Mesodermal cell (in vitro differentiated cells): ENCODE data around the gene UBE2L5.
"Not testable (repeated sequence)": the region's sequence is repeated elsewhere in the genome, so short reads cannot be mapped to it uniquely, and the experiment has no call there.

Experiments used
- H3K27ac ChIP-seq: 2 replicates; pipeline ENCODE4 v1.7.0; 2013; ENCODE audit warnings: mild to moderate bottlenecking, low read depth, low read length, moderate library complexity; ENCODE audit not compliant: severe bottlenecking
- H3K36me3 ChIP-seq: 2 replicates; pipeline ENCODE4 v1.7.1; 2013; ENCODE audit warnings: mild to moderate bottlenecking, low read length, moderate library complexity; ENCODE audit not compliant: control insufficient read depth, insufficient read depth
- H3K4me1 ChIP-seq: one replicate; pipeline ENCODE4 v1.7.1; 2013; ENCODE audit warnings: mild to moderate bottlenecking, low read length; ENCODE audit not compliant: insufficient read depth, control insufficient read depth, poor library complexity, severe bottlenecking
- H3K4me3 ChIP-seq: 2 replicates; pipeline ENCODE4 v1.7.0; 2013; ENCODE audit warnings: low read length, control low read depth, mild to moderate bottlenecking; ENCODE audit not compliant: insufficient read depth, poor library complexity, severe bottlenecking; ENCODE audit errors: extremely low read depth
- H3K9me3 ChIP-seq: 2 replicates; pipeline ENCODE4 v1.7.1; 2013; ENCODE audit warnings: mild to moderate bottlenecking, low read length, moderate library complexity; ENCODE audit not compliant: control insufficient read depth
- WGBS, 2 experiments: methylation state at CpG; one replicate each; pipeline ENCODE4 v1.1.5; 2013; ENCODE audit warnings: missing lambda C conversion rate in 2 of 2; ENCODE audit not compliant: insufficient coverage in 2 of 2; 5-methylcytosine and 5-hydroxymethylcytosine counted together

The UBE2L5 gene

DNA sequence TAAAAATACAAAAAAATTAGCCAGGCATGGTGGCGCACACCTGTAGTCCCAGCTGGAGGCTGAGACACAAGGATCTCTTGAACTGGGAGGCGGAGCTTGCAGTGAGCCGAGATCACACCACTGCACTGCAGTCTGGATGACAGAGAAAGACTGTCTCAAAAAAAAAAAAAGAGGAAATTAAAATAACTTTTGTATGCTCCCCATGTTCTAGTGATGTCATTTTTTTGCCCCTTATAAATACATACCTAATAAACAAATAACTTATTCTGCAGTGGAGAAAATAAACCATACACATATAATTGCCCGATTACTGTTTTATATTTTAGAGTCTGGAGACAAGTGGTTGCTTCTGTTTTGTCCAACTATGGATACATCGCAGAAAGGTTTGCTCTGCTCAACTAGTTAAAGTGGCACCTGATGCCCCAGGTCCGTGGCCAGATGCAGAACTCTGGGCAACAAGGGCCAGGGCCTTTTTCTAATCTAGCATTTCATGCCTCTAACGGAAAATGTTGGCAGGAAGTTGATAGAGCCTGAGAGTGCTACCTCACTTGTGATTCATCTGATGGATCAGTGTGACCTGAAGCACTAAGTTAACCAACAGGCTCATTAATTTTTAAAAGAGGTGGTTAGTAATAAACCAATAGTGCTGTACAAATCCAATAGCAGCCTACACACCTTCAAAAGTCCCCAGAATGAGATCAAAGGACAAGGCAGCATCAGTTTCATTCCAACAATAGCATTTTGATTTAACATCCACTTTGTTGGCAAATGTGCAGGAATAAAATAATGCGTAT is 18.8 kb downstream of the UBE2L5 start:
- no peak overlapping the region for H3K4me3 ChIP-seq
- H3K9me3 ChIP-seq: no peaks in the 10 kb centered on the region
- WGBS, 2 experiments: 36 to 61% methylated on average over 3 to 5 of the region's 8 CpGs
- peaks cover 6% of the 10 kb centered on the region for H3K4me1 ChIP-seq
- no peaks in the 10 kb centered on the region for H3K36me3 ChIP-seq
- no peak overlapping the region for H3K27ac ChIP-seq

DNA sequence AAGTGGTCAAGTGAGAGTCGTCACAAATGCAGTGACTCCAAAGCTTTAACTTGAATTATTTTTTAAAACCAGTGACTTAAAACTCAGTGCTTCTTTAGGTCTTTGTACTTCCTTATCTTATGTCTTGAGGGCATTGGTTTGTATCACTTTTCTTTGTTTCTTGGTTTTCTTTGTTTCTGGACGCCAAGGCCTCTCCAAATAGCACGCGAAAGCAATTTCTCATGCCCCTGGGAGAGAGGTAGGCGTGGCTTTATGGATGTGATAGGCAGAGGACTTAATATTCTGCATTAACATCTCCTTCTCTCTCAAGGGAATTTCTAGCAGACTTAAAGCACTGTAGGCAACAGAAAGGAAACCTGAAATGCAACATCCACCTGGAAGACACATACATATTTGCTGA is 20.6 kb downstream of the UBE2L5 start:
- 89 to 100% methylated on average over 1 of the region's 5 CpGs for WGBS, 2 experiments
- H3K9me3 ChIP-seq: no peaks in the 10 kb centered on the region

GRCh38 chr13:30443491-30443890 is 21.2 kb downstream of the UBE2L5 start:
- H3K4me3 ChIP-seq, H3K27ac ChIP-seq, H3K9me3 ChIP-seq, H3K4me1 ChIP-seq, H3K36me3 ChIP-seq: not testable (repeated sequence)
- no CpG with 5 or more reads among the region's 3 CpGs for WGBS, 2 experiments

More for the DNA sequence above, 20.6 kb downstream of the UBE2L5 start:
- Histone ChIP-seq H3K36me3 (no peaks in the 10 kb centered on the region), H3K27ac (no peak overlapping the region), H3K4me1 (peaks cover 6% of the 10 kb centered on the region), H3K4me3 (no peak overlapping the region)

- 89 to 94% methylated on average over 10 to 12 of the region's 12 CpGs for WGBS, 2 experiments
- Histone ChIP-seq H3K4me1 (peaks cover 6% of the 10 kb centered on the region), H3K4me3 (no peak overlapping the region), H3K27ac (no peak overlapping the region), H3K9me3 (no peaks in the 10 kb centered on the region), H3K36me3 (no peaks in the 10 kb centered on the region)
Observed at GRCh38 chr13:30443957-30444404, 21.7 kb downstream of the UBE2L5 start.

DNA sequence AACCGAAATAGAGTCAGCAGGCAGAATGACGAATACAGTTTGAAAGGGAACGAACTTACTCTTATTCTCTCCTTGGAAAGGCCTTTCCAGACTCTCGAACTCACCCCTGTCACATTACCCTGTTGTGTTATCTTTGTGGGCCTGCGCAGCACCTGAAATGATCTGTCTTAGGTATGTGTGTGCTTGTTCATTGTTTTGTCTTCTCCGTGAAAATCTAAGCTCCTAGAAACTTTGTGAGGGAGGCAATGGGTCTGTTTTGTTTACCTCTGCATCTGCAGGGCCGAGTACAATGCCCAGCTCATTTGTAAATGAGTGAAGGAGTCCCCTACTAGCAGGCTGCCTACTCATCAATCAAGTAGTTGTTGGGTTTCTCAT is 23.8 kb downstream of the UBE2L5 start:
- no peaks in the 10 kb centered on the region for H3K9me3 ChIP-seq
- H3K4me3 ChIP-seq: peak overlapping the region; percentile 14
- no peaks in the 10 kb centered on the region for H3K36me3 ChIP-seq
- H3K4me1 ChIP-seq: peaks cover 6% of the 10 kb centered on the region
- 3 to 10% methylated on average over 3 to 6 of the region's 7 CpGs for WGBS, 2 experiments
- H3K27ac ChIP-seq: peak overlapping the region; percentile 62

DNA sequence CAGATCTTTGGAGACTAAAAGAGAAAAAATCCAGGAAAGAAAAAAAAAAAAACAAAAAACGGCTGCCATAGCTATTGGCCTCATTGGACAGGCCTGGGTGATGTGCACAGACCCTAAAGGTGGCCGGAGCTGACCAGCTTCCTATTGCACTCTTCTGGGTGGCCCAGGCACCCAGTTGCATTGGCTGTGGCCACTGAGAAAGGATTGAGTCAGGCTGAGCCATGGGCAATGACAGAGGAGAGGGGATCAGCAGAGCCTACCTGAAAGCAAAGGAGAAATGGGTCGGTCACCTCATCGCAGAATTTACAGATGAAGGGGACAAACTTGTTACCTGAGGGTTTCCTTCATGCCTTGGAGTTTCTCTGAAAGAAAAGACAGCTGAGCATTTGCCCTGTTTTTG is 26.1 kb downstream of the UBE2L5 start:
- Histone ChIP-seq H3K27ac (no peak overlapping the region), H3K9me3 (no peaks in the 10 kb centered on the region), H3K4me3 (no peak overlapping the region), H3K36me3 (no peaks in the 10 kb centered on the region), H3K4me1 (peaks cover 6% of the 10 kb centered on the region)
- WGBS, 2 experiments: 96 to 100% methylated on average over 4 of the region's 4 CpGs

GRCh38 chr13:30450066-30450465 is 27.8 kb downstream of the UBE2L5 start:
- H3K9me3 ChIP-seq: no peaks in the 10 kb centered on the region
- H3K36me3 ChIP-seq: no peaks in the 10 kb centered on the region
- H3K4me1 ChIP-seq: peaks cover 5% of the 10 kb centered on the region
- WGBS, 2 experiments: 100% methylated on average over 1 to 2 of the region's 2 CpGs
- H3K27ac ChIP-seq: no peak overlapping the region
- H3K4me3 ChIP-seq: no peak overlapping the region

- not testable (repeated sequence) for H3K27ac ChIP-seq, H3K4me1 ChIP-seq, H3K4me3 ChIP-seq, H3K36me3 ChIP-seq, H3K9me3 ChIP-seq
- 83 to 87% methylated on average over 4 to 8 of the region's 12 CpGs for WGBS, 2 experiments
Observed at GRCh38 chr13:30451476-30451875, 29.2 kb downstream of the UBE2L5 start.

GRCh38 chr13:30453727-30454126 is 31.4 kb downstream of the UBE2L5 start:
- WGBS, 2 experiments: 90% methylated on average over 2 of the region's 4 CpGs; no CpG with 5 or more reads in 1 of the 2 experiments
- H3K27ac ChIP-seq: no peak overlapping the region
- H3K4me1 ChIP-seq: no peaks in the 10 kb centered on the region
- H3K36me3 ChIP-seq: peaks cover 12% of the 10 kb centered on the region
- no peaks in the 10 kb centered on the region for H3K9me3 ChIP-seq
- H3K4me3 ChIP-seq: no peak overlapping the region

GRCh38 chr13:30454991-30455390 is 32.7 kb downstream of the UBE2L5 start:
- 90% methylated on average over 2 of the region's 2 CpGs for WGBS, 2 experiments
- H3K36me3 ChIP-seq: peaks cover 22% of the 10 kb centered on the region
- no peak overlapping the region for H3K27ac ChIP-seq
- no peak overlapping the region for H3K4me3 ChIP-seq
- H3K4me1 ChIP-seq: no peaks in the 10 kb centered on the region
- H3K9me3 ChIP-seq: no peaks in the 10 kb centered on the region

DNA sequence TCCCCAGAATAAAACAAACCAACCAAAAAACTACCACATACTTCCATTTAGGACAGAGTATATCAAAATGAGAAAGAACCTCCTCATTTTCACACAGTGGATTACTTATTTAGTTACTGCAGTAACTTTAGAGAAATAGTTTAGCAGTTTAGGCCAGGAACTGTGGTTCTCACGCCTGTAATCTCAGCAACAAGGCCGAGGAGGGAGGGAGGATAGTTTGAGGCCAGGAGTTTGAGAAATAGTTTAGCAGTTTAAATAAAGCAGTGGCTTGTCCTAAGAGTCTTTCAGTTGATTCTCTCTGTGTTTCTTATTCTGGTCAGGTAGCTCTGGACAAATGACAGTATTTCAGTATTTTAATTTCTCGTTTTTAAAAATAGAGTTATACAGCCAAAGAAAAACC is 34.0 kb downstream of the UBE2L5 start:
- H3K4me1 ChIP-seq: no peaks in the 10 kb centered on the region
- no peak overlapping the region for H3K27ac ChIP-seq
- H3K9me3 ChIP-seq: no peaks in the 10 kb centered on the region
- H3K36me3 ChIP-seq: peaks cover 23% of the 10 kb centered on the region
- WGBS, 2 experiments: 92 to 96% methylated on average over 2 of the region's 3 CpGs
- no peak overlapping the region for H3K4me3 ChIP-seq
